Measurements from ENCODE around the gene TRPM2.

The TRPM2 gene

DNA sequence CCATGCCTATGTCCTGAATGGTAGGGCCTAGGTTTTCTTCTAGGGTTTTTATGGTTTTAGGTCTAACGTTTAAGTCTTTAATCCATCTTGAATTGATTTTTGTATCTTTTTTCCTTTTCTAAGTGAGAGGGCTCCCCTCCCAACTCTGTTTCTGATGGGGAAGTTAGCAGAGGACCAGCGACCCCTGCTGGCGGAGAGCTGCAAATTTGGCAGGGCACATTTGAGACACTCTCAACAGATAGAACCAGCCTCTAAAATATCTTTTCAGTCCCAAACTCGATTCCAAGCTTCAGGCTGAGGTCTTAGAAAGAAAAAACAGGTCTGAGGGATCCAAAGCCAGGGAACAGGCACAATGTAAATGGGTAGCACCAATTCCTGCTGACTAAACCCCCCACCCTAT, 134.4 kb downstream of the TRPM2 start:
- peak; percentile 16 for DNase-seq

GRCh38 chr21:44489962-44490361, 136.5 kb downstream of the TRPM2 start:
- peak; percentile 34 for DNase-seq

- DNase-seq = no peak
These were observed 137.0 kb downstream of the TRPM2 start for GRCh38 chr21:44490405-44490804.

DNA sequence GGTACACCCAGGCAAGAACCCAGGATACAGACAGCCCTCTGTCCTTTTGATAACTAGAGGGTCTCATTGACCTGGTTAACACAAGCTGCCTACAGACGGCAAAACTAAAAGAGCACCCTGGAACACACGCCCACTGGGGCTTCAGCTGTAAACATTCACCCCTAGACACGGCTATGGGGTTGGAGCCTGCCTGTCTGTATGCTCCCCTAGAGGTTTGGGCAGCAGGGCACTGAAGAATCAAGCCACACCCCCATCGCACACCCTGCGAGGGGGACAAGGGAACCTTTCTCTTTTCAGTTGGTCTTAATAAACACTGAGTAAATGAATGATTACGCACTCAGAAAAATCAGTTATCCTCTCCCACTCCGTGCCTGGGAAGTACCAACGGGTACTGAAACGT, 137.4 kb downstream of the TRPM2 start:
- DNase-seq = no peak
